KMS-11 (cell line): ENCODE results near the gene RRAS2.

ENCODE experiments used
- H2AFZ ChIP-seq: fragments of 200-600 bp; sonication (generic); 2 replicates; pipeline ENCODE4 v1.6.1; 2016; ENCODE audit warnings: antibody characterized with exemption, mixed run types, low read depth
- H3K27ac ChIP-seq: fragments of 200-600 bp; sonication (generic); 2 replicates; pipeline ENCODE4 v1.6.1; 2016; ENCODE audit warnings: mild to moderate bottlenecking, mixed run types
- H3K27me3 ChIP-seq: fragments of 200-600 bp; sonication (generic); 2 replicates; pipeline ENCODE4 v1.6.1; 2017; ENCODE audit warnings: mild to moderate bottlenecking, low read depth, mixed run types, moderate library complexity; ENCODE audit not compliant: insufficient read depth
- H3K36me3 ChIP-seq: fragments of 200-600 bp; sonication (generic); 2 replicates; pipeline ENCODE4 v1.6.1; 2017; ENCODE audit warnings: mild to moderate bottlenecking, mixed run types; ENCODE audit not compliant: insufficient read depth
- H3K4me1 ChIP-seq: fragments of 200-600 bp; sonication (generic); 2 replicates; pipeline ENCODE4 v1.6.1; 2016; ENCODE audit warnings: mild to moderate bottlenecking, low read depth, mixed run types; ENCODE audit not compliant: poor library complexity, severe bottlenecking
- H3K4me2 ChIP-seq: fragments of 200-600 bp; sonication (generic); 2 replicates; pipeline ENCODE4 v1.7.0; 2016; ENCODE audit warnings: mild to moderate bottlenecking, mixed run types
- H3K4me3 ChIP-seq: fragments of 200-600 bp; sonication (generic); IDR thresholded peaks from 2 replicates; pipeline ENCODE4 v1.6.1; 2017; ENCODE audit warnings: low read depth, low read length, mixed read lengths; ENCODE audit not compliant: insufficient read depth
- H3K79me2 ChIP-seq: fragments of 200-600 bp; sonication (generic); 2 replicates; pipeline ENCODE4 v1.6.1; 2016; ENCODE audit warnings: low read depth, mixed run types; ENCODE audit not compliant: insufficient read depth
- H3K9ac ChIP-seq: fragments of 200-600 bp; sonication (generic); 2 replicates; pipeline ENCODE4 v1.6.1; 2016; ENCODE audit warnings: mild to moderate bottlenecking, mixed run types
- H4K20me1 ChIP-seq: fragments of 200-600 bp; sonication (generic); 2 replicates; pipeline ENCODE4 v1.6.1; 2016; ENCODE audit warnings: mild to moderate bottlenecking, mixed run types; ENCODE audit not compliant: insufficient read depth
- CTCF ChIP-seq: fragments of 200-600 bp; sonication (generic); conservative IDR thresholded peaks from 2 replicates; pipeline ENCODE4 v1.6.1; 2017; ENCODE audit warnings: low read depth, mild to moderate bottlenecking, antibody characterized with exemption, low read length, moderate library complexity, mixed read lengths

The RRAS2 gene

GRCh38 chr11:14342906-14343305 is 16.1 kb downstream of the RRAS2 start:
- Histone ChIP-seq H3K27ac (no peak overlapping the region), H3K9ac (no peak overlapping the region), H3K27me3 (no peaks in the 10 kb centered on the region), H4K20me1 (no peaks in the 10 kb centered on the region), H3K4me3 (no peak overlapping the region), H3K79me2 (no peaks in the 10 kb centered on the region; the same call in 1 of the 2 replicates), H3K4me2 (peak overlapping the region; percentile 33), H3K4me1 (peaks cover 15% of the 10 kb centered on the region), H3K36me3 (no peaks in the 10 kb centered on the region), H2AFZ (no peak overlapping the region)
- TF ChIP-seq CTCF = no peak

- TF ChIP-seq CTCF = no peak
- Histone ChIP-seq H3K4me2 (no peak overlapping the region), H2AFZ (no peak overlapping the region), H3K4me1 (peaks cover 15% of the 10 kb centered on the region), H3K4me3 (no peak overlapping the region), H3K9ac (no peak overlapping the region), H3K36me3 (no peaks in the 10 kb centered on the region), H4K20me1 (no peaks in the 10 kb centered on the region), H3K27ac (no peak overlapping the region), H3K79me2 (no peaks in the 10 kb centered on the region; the same call in 1 of the 2 replicates), H3K27me3 (no peaks in the 10 kb centered on the region)
Observed at GRCh38 chr11:14341968-14342367, 17.0 kb downstream of the RRAS2 start.

- TF ChIP-seq CTCF = no peak
- no peak overlapping the region for H3K27ac ChIP-seq
- no peaks in the 10 kb centered on the region; the same call in 1 of the 2 replicates for H3K79me2 ChIP-seq
- H2AFZ ChIP-seq = no peak overlapping the region
- H3K4me3 ChIP-seq = no peak overlapping the region
- H3K27me3 ChIP-seq = no peaks in the 10 kb centered on the region
- H3K4me1 ChIP-seq = peaks cover 15% of the 10 kb centered on the region
- H3K9ac ChIP-seq = no peak overlapping the region
- H4K20me1 ChIP-seq = no peaks in the 10 kb centered on the region
- H3K36me3 ChIP-seq = no peaks in the 10 kb centered on the region
- no peak overlapping the region for H3K4me2 ChIP-seq
Observed at GRCh38 chr11:14340721-14341120, 18.3 kb downstream of the RRAS2 start.

GRCh38 chr11:14339356-14339755 is 19.6 kb downstream of the RRAS2 start:
- H3K79me2 ChIP-seq = no peaks in the 10 kb centered on the region; the same call in 1 of the 2 replicates

More at GRCh38 chr11:14339356-14339755, 19.6 kb downstream of the RRAS2 start:
- TF ChIP-seq CTCF = no peak
- Histone ChIP-seq H3K9ac (no peak overlapping the region), H3K4me1 (peaks cover 15% of the 10 kb centered on the region), H4K20me1 (no peaks in the 10 kb centered on the region), H3K27ac (no peak overlapping the region), H3K36me3 (no peaks in the 10 kb centered on the region), H3K27me3 (no peaks in the 10 kb centered on the region), H2AFZ (no peak overlapping the region), H3K4me2 (no peak overlapping the region), H3K4me3 (no peak overlapping the region)
